Adipocyte (in vitro differentiated cells): ENCODE results near the gene KIAA0513.
A peak's percentile ranks its signal among the peaks of the same experiment; 100 is the strongest.

Source experiments
- DNase-seq: peaks from one replicate; pipeline ENCODE4 v3.0.0-alpha.2; 2015; ENCODE audit warnings: low read depth
- H3K27me3 ChIP-seq: replicated peaks from 2 replicates; pipeline ENCODE4 v1.7.0; 2013; ENCODE audit warnings: mild to moderate bottlenecking, low read length, moderate library complexity; ENCODE audit not compliant: control insufficient read depth, insufficient read depth
- H3K36me3 ChIP-seq: 2 replicates; pipeline ENCODE4 v1.7.0; 2013; ENCODE audit warnings: low read length, mild to moderate bottlenecking, moderate library complexity; ENCODE audit not compliant: control insufficient read depth, insufficient read depth, severe bottlenecking
- H3K4me1 ChIP-seq: 2 replicates; pipeline ENCODE4 v1.7.0; 2013; ENCODE audit warnings: mild to moderate bottlenecking, low read length, moderate library complexity; ENCODE audit not compliant: control insufficient read depth, insufficient read depth
- H3K4me3 ChIP-seq: 2 replicates; pipeline ENCODE4 v1.7.0; 2013; ENCODE audit warnings: mild to moderate bottlenecking, low read length, moderate library complexity
- H3K9ac ChIP-seq: 2 replicates; pipeline ENCODE4 v1.7.0; 2013; ENCODE audit warnings: mild to moderate bottlenecking, low read length, moderate library complexity
- H3K9me3 ChIP-seq: 2 replicates; pipeline ENCODE4 v1.7.0; 2013; ENCODE audit warnings: mild to moderate bottlenecking, low read length, moderate library complexity; ENCODE audit not compliant: control insufficient read depth

The KIAA0513 gene

DNA sequence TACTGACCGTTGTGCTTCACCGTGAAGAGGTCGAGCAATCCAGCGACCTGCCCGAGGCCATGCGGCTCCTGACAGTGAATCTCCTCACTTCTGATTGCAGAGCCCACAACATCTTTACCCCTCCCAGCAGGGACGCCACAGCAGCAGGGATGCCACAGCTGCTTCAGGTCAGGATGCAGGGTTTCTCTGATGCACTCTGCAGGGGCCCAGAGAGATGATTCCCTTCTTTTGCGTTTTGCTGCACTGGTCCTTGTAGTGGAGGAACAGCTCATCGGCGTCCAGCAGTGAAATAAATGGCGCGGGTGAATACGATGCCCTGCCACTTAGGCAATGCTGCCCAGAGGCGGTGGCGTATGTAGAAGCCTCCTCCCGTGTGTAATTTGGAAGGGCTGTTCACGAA lies 5.6 kb downstream of the KIAA0513 start:
- Histone ChIP-seq H3K27me3 (no peaks in the 10 kb centered on the region), H3K9me3 (no peaks in the 10 kb centered on the region), H3K4me1 (peaks cover 24% of the 10 kb centered on the region), H3K9ac (no peak overlapping the region), H3K4me3 (no peak overlapping the region), H3K36me3 (peaks cover 8% of the 10 kb centered on the region)
- DNase-seq: no peak

GRCh38 chr16:85034591-85035433 lies 7.2 kb downstream of the KIAA0513 start:
- Histone ChIP-seq H3K9ac (no peak overlapping the region), H3K9me3 (no peaks in the 10 kb centered on the region), H3K4me1 (peaks cover 8% of the 10 kb centered on the region), H3K27me3 (no peaks in the 10 kb centered on the region), H3K4me3 (no peak overlapping the region), H3K36me3 (peaks cover 8% of the 10 kb centered on the region)
- no peak for DNase-seq

- no peak overlapping the region for H3K9ac ChIP-seq
- DNase-seq: peak; percentile 13
- H3K36me3 ChIP-seq: peaks cover 7% of the 10 kb centered on the region
- H3K4me3 ChIP-seq: no peak overlapping the region
- peaks cover 7% of the 10 kb centered on the region for H3K4me1 ChIP-seq
- H3K9me3 ChIP-seq: no peaks in the 10 kb centered on the region
- H3K27me3 ChIP-seq: no peaks in the 10 kb centered on the region
Observed at GRCh38 chr16:85036236-85037049, 8.8 kb downstream of the KIAA0513 start.

DNA sequence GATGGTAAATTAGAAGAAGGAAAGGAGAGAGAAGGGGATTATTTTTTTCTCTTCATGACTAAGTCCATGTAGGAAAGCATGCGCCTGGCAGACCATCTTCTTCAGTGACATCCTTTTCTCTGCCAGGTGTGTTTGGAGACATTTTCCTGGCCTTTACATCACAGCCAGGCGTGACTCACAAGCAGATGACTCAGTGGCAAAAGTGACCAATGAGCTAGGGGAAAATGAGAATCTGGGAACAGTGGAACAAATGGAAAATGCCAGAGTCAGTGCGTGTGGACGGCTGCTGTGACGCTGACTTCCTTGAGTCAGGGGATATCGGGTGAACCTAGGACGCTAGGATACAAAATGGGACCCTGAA lies 9.4 kb downstream of the KIAA0513 start:
- Histone ChIP-seq H3K9me3 (no peaks in the 10 kb centered on the region), H3K4me3 (no peak overlapping the region), H3K27me3 (no peaks in the 10 kb centered on the region), H3K9ac (no peak overlapping the region), H3K36me3 (peaks cover 1% of the 10 kb centered on the region), H3K4me1 (peaks cover 11% of the 10 kb centered on the region)
- peak; percentile 39 for DNase-seq

GRCh38 chr16:85037721-85038120 lies 10.1 kb downstream of the KIAA0513 start:
- no peak overlapping the region for H3K4me3 ChIP-seq
- no peak overlapping the region for H3K9ac ChIP-seq
- peaks cover 18% of the 10 kb centered on the region for H3K4me1 ChIP-seq
- no peaks in the 10 kb centered on the region for H3K9me3 ChIP-seq
- no peak for DNase-seq
- no peaks in the 10 kb centered on the region for H3K36me3 ChIP-seq
- no peaks in the 10 kb centered on the region for H3K27me3 ChIP-seq

- no peaks in the 10 kb centered on the region for H3K36me3 ChIP-seq
Observed at GRCh38 chr16:85040685-85041084, 13.1 kb downstream of the KIAA0513 start.

DNA sequence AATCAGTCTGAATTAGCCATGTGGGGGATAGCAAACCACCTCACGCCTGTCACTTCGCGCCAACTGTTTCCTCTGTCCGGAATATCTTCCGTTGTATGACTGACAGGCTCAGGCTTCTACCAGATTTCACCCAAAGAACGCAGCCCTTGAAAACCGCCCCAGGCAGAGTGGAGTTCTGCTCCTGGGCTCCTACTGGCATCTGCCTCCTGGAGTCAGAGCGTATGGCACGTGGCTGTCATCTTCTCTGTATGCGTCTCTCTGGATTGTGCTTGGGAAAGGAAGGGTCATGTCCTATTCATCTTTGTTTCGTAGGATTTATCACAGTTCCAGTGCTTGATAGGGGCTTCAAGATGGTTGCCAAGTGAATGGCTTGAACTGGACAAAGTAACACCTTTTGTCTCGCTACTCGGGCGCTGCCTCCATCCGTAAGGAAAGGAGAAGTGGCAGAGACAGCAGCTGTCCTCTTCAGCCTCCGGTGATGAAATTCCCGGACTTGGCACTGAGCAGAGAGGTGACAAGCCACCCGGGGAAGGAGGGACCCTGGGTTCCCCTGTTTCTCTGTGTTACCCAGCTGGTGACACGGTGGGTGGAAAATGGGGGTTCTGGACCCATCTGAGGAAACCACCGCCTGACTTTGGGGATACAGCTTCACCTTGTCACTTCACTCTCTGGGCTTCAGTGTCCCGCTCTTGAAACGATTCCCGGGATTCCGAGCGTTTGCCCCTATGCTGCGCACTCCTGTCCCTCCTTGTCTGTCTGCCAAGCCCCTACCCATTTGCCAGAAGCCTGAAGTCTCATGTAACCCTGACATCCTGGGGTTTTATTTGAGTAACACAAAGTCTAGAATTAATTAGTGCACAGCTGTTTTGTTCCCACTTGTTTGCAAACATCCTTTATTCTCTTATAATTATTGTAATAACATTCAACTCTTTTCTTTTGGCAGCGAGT lies 13.9 kb downstream of the KIAA0513 start:
- H3K4me1 ChIP-seq: peaks cover 18% of the 10 kb centered on the region
- H3K36me3 ChIP-seq: no peaks in the 10 kb centered on the region
- no peak for DNase-seq
- H3K9ac ChIP-seq: no peak overlapping the region
- no peaks in the 10 kb centered on the region for H3K27me3 ChIP-seq
- no peak overlapping the region for H3K4me3 ChIP-seq
- no peaks in the 10 kb centered on the region for H3K9me3 ChIP-seq

More at GRCh38 chr16:85040685-85041084, 13.1 kb downstream of the KIAA0513 start:
- no peaks in the 10 kb centered on the region for H3K27me3 ChIP-seq
- H3K4me1 ChIP-seq: peaks cover 18% of the 10 kb centered on the region
- no peak for DNase-seq
- H3K9me3 ChIP-seq: no peaks in the 10 kb centered on the region
- H3K9ac ChIP-seq: no peak overlapping the region
- H3K4me3 ChIP-seq: no peak overlapping the region

DNA sequence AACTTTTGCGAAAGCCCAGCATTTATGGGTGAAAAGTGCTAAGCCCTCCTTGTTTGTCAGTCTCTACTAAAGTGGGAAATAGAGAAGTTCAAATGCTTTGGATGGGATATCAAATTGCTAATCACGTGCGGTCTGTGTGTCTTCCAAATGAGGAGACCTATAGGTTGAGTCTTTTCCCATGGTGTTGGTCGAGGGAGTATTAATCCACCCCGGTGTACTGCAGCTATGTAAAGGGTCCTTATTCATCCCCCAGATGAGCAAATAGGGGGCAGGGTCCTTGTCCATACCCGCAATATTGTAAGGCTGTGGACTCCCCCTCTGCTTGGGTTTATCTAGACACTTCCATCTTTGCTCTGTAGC lies 14.6 kb downstream of the KIAA0513 start:
- Histone ChIP-seq H3K4me1 (peaks cover 14% of the 10 kb centered on the region), H3K9me3 (no peaks in the 10 kb centered on the region), H3K27me3 (no peaks in the 10 kb centered on the region), H3K9ac (no peak overlapping the region), H3K4me3 (no peak overlapping the region), H3K36me3 (no peaks in the 10 kb centered on the region)
- DNase-seq: no peak

DNA sequence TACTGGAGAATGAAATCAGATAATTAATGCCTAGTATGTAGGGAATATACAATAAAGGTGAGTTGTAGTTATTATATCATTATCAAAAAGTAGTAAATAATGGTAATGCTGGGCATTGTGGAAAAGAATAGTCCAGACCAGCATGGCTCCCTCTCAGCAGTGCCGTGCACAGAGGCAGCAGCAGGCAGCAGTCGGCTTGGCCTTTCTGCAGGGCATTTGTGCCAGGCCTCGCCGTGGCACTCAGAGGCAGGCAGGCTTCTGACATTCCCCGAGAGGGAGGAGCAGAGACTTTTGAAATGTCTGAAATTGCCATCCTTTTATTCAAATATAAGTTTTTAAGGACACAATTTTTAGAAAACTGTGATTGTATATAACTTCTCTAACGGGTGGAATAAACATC lies 15.0 kb downstream of the KIAA0513 start:
- Histone ChIP-seq H3K36me3 (no peaks in the 10 kb centered on the region), H3K27me3 (no peaks in the 10 kb centered on the region), H3K9ac (no peak overlapping the region), H3K4me1 (peaks cover 12% of the 10 kb centered on the region), H3K9me3 (no peaks in the 10 kb centered on the region), H3K4me3 (no peak overlapping the region)
- DNase-seq: no peak

- no peak overlapping the region for H3K9ac ChIP-seq
- no peak for DNase-seq
- H3K9me3 ChIP-seq: no peaks in the 10 kb centered on the region
- no peaks in the 10 kb centered on the region for H3K36me3 ChIP-seq
- no peaks in the 10 kb centered on the region for H3K27me3 ChIP-seq
- H3K4me1 ChIP-seq: peaks cover 16% of the 10 kb centered on the region
- H3K4me3 ChIP-seq: no peak overlapping the region
Observed at GRCh38 chr16:85045077-85045476, 17.5 kb downstream of the KIAA0513 start.
